ENCODE results near the gene ABLIM1.

The ABLIM1 gene

DNA sequence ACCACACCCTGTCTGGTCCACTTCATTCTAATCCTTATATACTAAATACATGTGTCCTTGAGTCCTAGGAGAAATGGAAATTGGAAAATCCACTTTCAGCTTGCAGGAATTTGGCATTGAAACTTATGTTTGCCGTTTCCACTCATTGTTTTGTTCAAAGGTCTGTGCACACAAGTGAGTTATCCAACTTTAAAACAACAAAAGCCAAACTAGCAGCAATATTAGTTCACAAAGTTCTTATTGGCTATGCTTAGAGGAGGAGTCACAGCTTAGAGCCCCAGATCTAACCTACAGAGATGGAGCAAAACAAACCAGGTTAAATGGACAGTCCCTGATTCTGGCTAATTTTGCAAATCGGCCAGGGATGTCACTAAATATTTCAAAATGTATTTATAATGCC is 209.2 kb downstream of the ABLIM1 start:
- no peak for DNase-seq (ENCODE audit: low read depth)

DNA sequence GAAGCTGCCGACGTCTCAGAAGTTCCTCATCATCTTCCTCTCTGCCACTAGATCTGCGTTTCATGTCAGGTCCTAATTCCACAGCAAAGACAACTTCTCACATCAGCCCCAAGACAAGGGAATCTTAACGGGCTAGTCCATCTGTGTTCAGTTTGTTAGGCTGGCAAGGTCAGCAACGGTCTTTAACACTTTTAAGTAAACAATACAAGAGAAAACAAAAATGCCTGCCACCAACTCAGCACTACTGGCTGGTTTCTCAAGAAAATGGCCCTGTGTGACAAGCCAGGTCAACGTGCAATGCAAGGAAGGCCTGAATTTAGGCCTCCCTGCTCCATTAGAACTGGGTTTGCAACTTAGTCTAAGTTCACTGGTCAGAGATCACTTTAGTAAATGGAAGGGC is 212.7 kb downstream of the ABLIM1 start:
- no peak for DNase-seq (ENCODE audit: low read depth)

DNA sequence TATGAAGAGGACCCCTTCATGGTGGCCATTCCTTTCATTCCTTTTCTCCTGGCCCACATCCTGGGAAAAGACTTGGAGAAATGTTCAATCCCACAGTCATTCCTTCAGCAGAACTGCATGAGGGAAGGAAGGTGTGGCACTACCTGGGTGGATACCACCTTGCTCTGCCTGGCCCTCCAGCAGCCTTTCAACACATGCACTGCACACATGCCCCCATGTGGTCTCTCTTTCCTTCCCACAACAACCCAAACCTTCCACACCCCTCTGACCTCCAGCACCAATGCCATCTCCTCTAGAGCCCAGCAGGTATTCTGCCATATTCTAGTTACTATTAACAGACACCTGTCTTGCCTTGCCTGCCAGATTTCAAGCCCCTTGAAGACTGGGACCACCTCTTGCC is 213.3 kb downstream of the ABLIM1 start:
- DNase-seq (ENCODE audit: low read depth): no peak

DNA sequence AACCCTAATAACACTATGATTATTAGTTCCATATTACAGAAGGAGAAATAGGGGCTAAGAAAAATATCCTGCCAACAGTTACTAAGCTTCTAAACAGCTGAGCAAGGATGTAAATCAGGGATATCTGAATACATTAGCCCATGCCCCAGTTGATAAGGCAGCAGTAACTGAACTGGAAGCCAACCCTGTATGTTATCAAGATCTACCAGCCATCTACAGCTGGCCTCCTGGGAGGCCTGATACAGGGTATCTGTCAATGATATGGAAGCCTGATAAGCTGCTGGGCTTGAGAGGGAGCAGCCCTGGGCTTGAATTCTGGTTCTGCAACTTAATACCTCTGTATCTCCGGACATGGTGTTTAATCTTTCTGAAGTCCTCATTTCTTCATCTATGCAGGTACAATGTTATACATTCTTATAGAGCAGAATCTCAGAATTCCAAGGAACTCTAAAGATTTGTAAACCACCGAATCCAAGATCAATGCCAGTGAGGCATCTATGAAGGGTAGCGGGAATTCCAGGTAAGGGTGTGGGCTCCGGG is 215.9 kb downstream of the ABLIM1 start:
- DNase-seq (ENCODE audit: low read depth): no peak

DNA sequence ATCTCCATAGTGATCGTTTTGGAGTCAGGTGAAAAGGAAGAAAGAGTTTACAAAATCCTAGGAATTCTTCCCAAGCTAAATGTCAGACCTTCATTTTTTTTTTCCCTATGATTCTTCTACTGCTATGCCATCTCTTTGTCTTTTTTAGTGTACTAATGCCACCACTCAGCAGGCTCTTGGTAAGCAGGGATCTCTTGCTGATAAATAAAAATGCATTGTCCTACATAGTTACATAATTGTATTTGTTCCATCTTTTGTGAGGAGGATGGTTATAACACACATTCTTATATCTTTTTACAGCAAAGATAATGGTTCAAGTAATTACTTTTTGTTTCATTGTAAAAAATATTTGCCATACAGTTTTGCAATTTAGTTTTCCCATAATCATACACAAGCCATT is 217.0 kb downstream of the ABLIM1 start:
- no peak for DNase-seq (ENCODE audit: low read depth)

DNA sequence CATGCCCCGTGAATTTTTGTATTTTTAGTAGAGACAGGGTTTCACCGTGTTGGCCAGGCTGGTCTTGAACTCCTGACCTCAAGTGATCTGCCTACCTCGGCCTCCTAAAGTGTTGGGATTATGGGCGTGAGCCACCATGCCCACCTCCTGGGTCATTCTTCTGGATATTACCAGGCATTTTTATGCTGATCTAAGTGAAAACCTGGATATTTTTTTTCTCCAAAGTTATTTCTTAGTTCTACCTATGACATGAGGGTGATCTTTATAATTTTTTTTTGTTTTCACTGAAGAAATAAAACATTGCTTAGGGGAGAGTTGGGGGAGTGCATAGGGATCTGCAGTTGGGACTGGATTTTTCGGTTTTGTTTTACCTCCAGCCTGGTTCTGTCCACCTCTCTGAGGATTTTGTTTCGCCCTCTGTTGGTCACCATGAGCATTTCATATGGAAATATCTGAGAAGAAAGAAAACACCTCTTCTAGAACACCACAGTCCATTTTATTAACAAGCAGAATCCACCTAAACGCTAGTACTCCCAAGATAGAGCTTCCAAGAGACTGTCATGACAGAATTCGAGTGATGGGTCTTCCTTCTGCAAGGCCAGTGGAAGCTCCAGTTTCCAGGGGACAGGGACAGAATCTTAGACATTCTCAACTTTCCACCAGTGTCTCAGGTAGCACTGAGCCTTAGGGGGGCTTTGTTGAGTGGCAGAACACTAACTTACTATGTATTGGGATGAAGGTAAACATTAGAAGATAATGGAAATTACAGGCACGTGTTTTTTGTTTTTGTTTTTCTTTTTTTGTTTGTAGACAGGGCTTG is 220.4 kb downstream of the ABLIM1 start:
- DNase-seq (ENCODE audit: low read depth): no peak

DNA sequence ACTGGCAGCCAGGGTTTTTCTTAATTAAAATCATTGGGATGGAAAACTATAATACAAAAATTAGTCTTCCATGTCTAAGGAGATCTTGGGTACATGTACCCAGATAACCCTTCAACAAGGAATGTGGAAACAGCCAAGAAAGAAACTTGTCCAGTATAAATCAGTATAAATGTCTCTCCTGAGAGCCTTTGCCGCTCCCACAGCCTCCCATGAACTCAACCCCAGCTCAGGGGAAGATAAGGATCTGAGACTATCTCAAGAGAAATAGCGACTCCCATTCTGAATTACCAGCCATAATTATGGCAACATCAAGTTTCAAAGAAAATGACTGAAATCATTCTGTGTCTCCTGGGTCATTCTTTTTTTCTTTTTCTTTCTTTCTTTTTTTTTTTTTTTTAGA is 221.1 kb downstream of the ABLIM1 start:
- DNase-seq (ENCODE audit: low read depth): no peak

DNA sequence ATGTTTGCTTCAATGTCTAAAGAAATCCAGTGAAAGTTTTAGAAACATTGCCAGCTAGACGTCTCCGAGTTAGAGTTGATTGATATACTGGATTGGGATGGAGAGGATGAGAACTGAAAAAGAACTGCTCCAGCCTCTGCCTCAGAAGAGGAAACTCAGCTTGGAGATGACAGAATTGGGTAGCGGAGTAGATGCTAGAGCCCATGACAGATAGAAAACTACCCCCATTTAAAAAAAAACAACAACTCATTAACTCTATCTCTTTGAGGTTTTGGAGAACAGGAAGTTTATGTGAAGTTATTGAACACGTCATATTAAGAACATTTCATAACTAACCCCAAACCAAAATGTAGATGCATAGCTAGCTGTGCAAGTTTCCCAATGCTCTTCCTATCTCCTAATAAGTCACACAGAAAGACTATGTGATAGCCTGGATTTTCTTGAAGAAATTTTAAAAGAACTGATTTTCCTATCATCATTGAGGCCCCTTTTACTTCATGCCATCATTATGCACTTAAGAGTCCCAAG is 225.4 kb downstream of the ABLIM1 start:
- no peak for DNase-seq (ENCODE audit: low read depth)

DNA sequence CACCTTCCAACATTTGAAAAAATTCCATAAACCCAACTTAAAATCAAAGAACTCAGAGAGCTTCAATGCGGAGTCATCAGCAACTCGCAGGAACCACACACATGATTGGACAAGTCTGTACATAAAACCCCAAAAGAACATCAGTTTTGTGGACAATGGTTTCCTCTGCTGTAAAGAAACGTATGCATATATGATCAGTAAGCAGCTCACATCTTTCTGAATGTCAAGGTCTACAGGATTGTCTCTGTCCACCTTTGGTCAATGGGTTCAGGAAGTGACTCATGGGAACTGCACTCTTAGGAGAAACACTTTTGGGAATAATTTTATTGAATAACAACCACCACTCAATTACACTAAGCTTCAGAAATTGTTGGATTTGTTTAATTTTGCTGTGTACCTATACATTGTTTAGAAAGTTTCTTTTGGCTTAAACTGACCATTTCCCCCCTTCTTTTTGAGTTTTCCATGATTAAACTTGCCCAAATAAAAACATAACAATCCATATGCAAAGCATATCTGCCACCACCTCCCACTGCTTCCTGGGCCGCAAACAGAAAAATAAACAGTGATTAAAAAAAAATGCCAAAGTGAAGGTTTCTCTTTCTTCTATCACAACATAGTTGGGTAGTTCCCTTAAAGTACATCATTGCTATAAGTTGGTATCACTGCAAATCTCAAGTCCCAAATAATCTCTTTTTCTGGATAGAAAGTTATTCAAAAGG is 226.5 kb downstream of the ABLIM1 start:
- no peak for DNase-seq (ENCODE audit: low read depth)

DNA sequence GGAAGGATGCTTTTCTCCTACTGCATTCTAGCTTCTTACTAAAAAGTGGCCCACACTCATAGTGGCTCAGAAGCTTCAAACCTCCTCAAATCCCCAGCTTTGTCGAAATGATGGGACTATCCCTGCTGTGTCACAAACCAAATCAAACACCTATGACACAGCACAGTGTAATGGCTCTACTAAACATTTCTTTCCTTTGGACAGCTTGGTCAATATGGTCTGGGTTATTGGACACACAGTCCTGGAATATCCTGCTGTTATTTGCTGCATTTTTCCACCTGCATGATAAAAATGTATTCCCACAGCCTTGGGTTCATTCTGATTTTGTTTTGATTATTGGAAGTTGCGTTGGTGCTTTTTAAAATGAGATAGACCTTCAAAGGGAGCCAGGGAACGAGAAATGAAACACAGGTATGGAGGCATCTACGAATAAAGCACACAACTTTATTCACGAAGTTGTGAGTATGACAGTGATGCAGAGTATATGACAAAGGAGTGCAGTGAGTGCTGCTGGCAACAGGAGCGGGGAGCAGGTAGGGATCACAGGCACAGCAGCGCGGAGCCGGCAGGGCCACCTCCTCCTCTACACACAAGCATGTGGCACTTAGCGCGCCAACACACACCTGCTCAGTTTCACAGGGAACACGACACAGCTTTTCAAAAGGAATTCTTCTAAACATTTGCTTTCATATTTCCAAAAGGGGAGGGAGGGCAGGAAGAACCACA is 227.2 kb downstream of the ABLIM1 start:
- DNase-seq (ENCODE audit: low read depth): no peak

DNA sequence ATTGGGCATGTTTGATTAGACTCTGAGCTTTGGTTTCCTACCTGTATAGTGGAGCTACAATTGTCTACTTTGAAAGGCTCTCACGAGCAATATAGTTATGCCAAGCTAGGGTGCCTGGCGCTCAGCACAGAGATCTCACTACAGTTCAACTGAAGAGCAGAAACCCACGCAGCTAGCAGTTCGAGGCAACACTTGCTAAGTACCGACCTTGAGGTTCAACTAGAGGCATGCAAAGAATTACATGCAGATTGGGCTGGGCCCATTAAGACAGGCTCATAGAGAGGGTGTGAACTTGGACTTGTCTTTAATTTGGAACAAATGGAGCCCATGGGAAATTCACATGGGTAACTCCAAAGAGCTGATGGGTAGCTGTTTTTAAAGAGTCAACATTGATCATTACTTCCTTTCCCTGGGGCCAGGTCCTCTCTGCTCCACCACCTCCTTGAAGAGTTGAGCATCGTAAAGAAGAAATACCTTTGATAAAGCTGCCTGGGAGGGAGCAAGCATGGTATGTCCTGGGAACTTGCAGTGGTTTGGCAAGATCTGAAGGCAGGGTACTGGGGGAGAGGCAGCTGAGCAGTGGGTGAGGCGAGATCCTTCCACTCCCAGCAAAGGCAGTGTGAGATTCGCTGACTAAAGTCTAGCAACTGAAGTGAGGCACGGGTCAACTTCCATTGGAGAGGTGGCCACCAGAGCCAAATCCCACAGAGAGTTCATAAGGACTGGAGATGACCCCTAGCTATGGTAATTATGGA is 228.3 kb downstream of the ABLIM1 start:
- DNase-seq (ENCODE audit: low read depth): no peak

DNA sequence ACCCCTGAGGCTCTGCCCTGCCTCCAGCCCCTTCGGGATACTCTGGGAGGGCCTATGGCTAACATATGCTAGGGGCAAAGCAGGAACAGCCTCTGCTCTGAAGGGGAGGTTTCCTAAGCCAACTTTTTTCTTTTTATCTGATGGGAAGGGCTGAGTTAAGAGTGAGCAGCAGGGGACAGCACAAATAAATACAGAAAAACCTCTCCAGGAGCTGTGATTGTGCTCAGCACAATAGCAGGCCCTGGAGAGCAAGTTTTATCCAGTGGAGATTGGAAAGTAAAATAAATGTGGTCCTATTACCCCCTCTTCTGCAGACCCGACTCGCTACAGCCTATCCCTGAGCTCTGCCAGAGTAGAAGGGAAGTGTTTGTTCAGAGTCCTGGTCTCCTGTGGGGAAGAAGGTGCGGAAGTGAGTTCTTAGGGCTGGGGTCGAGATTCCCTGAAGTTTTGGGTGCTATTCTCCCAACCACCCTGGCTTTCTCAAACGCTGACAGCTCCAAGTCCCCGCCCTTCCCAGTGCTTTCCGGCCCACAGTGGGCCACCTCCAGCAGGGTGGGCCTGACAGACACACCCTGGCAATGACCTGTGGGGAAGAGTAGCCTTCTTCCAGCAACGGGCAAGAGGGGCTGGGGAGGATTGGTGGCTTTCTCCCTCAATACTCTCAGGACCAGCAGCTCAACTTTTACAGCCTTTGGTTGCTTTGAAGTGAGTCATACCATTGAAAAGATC is 230.8 kb downstream of the ABLIM1 start:
- no peak for DNase-seq (ENCODE audit: low read depth)

DNA sequence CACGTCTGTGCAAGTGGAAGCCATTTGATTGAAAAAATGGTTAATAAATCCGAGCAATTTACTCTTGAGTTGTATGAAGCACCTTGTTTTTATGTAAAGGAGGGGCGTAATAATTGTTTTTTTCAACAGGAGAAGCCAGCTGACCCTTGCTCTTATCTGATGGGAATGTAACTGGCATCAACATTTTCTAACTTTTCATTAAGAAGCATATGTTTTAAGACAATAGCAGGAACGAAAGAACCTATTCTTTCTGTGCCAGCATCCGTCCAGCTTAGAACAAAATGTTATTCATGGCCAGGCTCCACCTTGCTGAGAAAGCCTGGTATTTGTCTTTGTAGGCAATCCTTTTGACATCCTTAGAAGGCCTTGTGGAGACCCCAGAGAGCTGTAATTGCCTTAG is 231.6 kb downstream of the ABLIM1 start:
- no peak for DNase-seq (ENCODE audit: low read depth)

DNA sequence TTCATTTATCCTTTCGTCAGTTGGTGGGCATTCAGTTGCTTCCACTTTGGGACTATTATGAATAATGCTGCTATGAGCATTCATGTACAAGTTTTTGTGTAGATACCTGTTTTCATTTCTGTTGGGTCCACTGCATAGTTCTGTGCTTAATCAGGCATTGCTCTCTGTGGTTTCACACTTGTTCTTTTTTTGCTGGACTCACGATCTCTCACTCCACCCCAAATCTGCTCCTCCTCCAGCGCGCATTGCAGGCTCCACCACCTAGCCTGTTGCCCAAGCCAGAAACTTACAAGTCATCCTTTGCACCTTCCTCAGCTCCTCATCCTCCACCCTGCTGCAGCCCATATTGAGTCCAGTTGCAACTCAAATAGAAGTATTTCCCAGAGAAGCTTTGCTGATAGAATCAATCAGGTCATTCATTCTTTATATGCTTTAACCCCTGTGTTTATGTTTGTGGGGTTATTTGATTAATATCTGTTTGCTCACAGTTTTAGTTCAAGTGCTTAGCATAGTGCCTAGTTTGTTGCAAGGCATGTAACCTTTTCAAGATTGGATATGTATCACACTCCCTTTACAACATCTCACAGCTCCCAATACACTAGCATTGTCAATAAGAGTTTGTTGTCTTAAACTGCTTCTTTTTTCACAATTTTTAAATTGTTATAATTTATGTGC is 237.1 kb downstream of the ABLIM1 start:
- no peak for DNase-seq (ENCODE audit: low read depth)

DNA sequence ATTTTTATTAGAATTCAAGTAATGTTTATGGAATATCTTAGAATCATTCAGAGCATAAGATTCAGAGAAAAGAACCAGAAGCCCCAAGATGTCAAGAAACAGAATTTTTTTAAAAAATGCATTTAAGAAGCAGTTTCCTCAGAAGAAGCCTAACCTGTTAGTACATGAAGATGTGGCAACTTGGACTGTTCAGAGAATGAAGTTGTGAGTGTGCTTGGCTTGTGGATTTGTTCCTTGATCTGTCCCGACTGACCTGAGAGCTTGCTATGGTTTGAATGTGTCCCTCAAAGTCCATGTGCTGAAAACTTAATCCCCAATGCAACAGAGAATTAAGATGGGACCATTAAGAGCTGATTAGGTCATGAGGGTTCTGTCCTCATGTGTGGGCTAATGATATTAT is 240.0 kb downstream of the ABLIM1 start:
- no peak for DNase-seq (ENCODE audit: low read depth)

DNA sequence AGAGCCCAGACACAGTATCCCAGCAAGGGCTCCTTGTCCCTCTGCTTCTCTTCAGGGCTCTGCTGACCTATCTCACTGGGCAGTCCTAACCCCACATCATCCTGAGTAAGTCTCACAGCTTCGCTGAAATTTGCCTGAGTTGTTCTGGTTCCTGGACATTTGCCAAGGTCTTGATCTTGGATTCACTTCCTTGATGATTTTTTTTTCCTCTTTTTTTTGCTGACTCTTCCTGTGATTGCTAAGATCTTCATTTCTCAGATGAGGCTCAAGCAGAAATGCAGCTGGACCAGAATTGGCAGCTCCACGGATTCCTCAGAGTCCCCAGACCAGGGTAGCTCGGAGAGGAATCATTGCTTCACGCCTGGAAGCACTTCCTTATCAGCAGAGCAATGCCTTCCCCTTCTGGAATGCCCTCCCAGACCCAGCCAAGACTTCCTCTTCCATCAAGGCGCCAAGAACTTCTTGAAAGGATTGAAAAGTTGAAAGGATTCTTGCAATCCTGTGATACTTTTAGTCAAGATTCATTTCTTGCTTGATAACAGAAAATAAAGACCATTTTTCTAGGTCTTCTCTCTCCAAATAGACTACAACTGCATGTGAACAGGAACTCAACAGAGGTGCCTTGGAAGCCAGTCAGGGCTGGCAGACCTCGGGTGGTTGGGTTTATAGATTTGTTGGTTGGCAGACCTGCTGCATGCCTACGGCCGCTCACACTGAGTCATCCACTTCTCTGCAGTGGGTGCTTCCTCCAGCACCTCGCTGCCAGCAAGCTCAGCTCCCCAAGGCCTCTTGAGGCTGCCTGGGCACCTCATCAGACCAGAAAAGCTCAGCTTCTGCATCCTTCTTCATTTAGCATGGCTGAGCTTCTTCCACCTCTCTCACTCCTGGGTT is 244.9 kb downstream of the ABLIM1 start:
- DNase-seq (ENCODE audit: low read depth): no peak

DNA sequence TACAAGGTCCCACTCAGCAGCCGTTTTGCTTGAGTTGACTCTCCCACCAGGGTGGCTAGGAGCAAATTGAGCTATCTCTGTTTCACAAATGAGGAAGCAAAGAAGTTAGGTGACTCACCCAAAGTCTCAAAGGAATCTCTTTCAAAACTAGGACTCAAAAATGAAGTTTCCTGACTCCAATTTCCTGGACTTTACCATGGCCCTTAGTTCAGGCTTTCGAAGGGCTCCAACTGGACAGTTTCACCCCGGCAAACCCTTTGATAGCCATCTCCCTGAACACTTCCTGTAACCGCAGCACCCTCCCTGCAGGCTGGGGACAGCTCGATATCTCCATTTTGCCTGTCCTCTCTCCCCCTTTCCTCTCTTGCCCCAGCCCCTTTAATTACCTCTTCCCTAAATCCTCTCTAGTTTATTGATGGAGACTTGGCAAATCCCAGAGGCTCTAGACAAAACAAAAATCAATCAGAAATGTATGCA is 249.1 kb downstream of the ABLIM1 start:
- DNase-seq (ENCODE audit: low read depth): no peak

DNA sequence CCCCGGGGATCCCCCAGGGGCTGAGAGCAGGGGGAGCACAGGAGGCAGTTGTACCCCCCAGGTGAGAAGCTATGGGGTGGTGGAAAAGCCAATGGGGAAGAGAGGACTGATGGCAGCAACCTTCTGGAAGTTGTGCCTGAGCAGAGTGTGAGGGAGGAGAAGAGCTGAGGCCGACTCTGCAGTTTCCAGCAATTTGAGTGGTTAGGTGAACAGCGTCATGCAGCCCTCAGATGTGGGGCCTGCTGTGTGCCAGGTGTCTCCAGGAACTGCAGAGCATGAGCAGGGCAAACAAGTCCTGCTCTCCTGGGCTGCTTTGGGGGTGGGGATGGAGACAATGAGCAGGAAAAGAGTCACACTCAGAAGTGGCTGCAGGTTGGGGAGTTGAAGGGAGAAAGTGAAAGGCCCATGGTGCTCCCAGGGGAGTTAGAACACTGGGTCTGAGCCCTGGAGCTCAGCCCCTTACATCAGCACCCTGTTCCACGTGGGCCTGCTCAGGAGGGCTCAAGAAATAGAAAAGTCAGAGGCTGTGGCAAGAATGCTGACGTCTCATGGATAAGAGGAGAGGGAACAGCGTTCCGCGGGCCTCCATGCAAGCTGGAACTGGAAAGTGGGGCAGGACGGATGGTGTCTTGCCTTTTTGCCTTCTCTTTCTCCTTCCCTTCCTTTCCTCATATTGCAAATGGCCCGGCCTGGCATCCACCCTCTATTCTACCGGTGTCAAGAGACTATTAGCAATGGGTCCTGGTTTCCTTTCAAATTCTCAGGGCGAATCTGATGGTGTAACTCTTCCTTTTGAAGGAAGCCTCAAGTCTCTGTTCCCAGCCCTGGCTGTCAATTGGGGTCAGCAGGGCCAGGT is 249.7 kb downstream of the ABLIM1 start:
- DNase-seq (ENCODE audit: low read depth): no peak
